Measurements from ENCODE around the gene GRIP1.

DNA sequence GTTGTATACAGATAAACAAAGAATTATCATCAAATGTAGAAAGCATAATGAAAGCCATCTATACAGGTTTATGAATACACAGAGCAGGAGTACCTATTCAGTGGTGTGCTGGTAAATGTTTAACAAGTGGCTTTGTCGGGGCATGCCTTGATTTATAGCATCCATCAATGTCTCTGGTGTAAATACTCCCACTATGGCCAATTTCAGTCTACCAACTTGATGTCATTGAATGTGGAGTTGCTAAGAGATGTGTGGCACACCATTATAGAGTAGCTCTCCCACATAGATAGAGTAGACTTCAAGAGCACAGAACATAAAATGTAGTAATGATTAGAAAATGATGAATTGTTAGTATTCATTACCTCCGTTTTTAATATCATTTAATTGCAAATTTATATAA is 9.3 kb downstream of the GRIP1 start:
- no peak for TF ChIP-seq CBFB (CRISPR knock-in tag; IDR thresholded peaks at IDR 0.05; ENCODE audit: low read depth)
- no peak for TF ChIP-seq NFYB (CRISPR knock-in tag; conservative IDR thresholded peaks at IDR 0.05; ENCODE audit: low read depth)
- no peak for TF ChIP-seq JUN (CRISPR knock-in tag; IDR thresholded peaks at IDR 0.05)
- TF ChIP-seq, protein P1, sequence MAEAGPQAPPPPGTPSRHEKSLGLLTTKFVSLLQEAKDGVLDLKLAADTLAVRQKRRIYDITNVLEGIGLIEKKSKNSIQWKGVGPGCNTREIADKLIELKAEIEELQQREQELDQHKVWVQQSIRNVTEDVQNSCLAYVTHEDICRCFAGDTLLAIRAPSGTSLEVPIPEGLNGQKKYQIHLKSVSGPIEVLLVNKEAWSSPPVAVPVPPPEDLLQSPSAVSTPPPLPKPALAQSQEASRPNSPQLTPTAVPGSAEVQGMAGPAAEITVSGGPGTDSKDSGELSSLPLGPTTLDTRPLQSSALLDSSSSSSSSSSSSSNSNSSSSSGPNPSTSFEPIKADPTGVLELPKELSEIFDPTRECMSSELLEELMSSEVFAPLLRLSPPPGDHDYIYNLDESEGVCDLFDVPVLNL (CRISPR knock-in tag; IDR thresholded peaks at IDR 0.05; ENCODE audit: borderline replicate concordance, low read depth), result no peak
- no peak for TF ChIP-seq CTCF (IDR thresholded peaks at IDR 0.05)
- no peak for TF ChIP-seq HMGXB4 (CRISPR knock-in tag; IDR thresholded peaks at IDR 0.05)
- TF ChIP-seq ZSCAN18 (CRISPR knock-in tag; IDR thresholded peaks at IDR 0.05), result no peak
- no peak for TF ChIP-seq ATF2 (CRISPR knock-in tag; IDR thresholded peaks at IDR 0.05; ENCODE audit: borderline replicate concordance, low read depth)
- no peak for TF ChIP-seq USF2 (CRISPR knock-in tag; IDR thresholded peaks at IDR 0.05)

Measured in WTC11 (cell line).